Activated T-helper 1 cell treated with anti-CD3 and anti-CD28 coated beads, Interleukin-12 subunit alpha, Interleukin-12 subunit beta, Interleukin-2, Interleukin-4 antibody, amounts not matched to agents 30 ng/mL and 10 ng/mL and 1 ng/mL, durations not matched to agents 14 hours and 24 hours and 36 hours (primary cell): ENCODE data around the gene SAXO2. TPM values are rescaled to one million over a fixed set of nuclear protein-coding genes. Genes with fewer than 3 reads are reported as not detected.
"Not testable (repeated sequence)": the region's sequence is repeated elsewhere in the genome, so short reads cannot be mapped to it uniquely, and the experiment has no call there.

Experiments used
- DNase-seq: peaks from one replicate; pipeline ENCODE4 v3.0.0; 2021; ENCODE audit warnings: low spot score
- H3K27ac Mint-ChIP-seq: one replicate; pipeline ENCODE4 v1.8.0; 2021; ENCODE audit warnings: mild to moderate bottlenecking, mixed read lengths
- H3K27me3 Mint-ChIP-seq: one replicate; pipeline ENCODE4 v1.8.0; 2022; ENCODE audit warnings: mild to moderate bottlenecking, moderate library complexity, mixed read lengths; ENCODE audit not compliant: insufficient read depth
- H3K36me3 Mint-ChIP-seq: one replicate; pipeline ENCODE4 v1.8.0; 2021; ENCODE audit warnings: low read depth, mixed read lengths
- H3K4me1 Mint-ChIP-seq: one replicate; pipeline ENCODE4 v1.8.0; 2021; ENCODE audit warnings: low read depth, mixed read lengths
- H3K4me3 Mint-ChIP-seq: one replicate; pipeline ENCODE4 v1.8.0; 2021; ENCODE audit warnings: mild to moderate bottlenecking, moderate library complexity, mixed read lengths
- H3K9me3 Mint-ChIP-seq: one replicate; pipeline ENCODE4 v1.8.0; 2021; ENCODE audit warnings: mixed read lengths
- intact Hi-C: fragments of 100-400 bp; cut with micrococcal nuclease; formaldehyde crosslinking; loops from one replicate; pipeline ENCODE4 v1.15.1; 2024
- total RNA-seq: library from RNA; stranded (reverse); gene quantifications from 2 replicates; pipeline ENCODE4 v1.2.3, GENCODE V29; 2022

The SAXO2 gene
- total RNA-seq, 1 donor from 2014 or later = 0.57 TPM

GRCh38 chr15:82311321-82311720, 48.7 kb downstream of the SAXO2 start:
- H3K4me1 Mint-ChIP-seq, H3K27ac Mint-ChIP-seq, H3K27me3 Mint-ChIP-seq, DNase-seq, H3K36me3 Mint-ChIP-seq, H3K9me3 Mint-ChIP-seq, intact Hi-C loops, H3K4me3 Mint-ChIP-seq: not testable (repeated sequence)

GRCh38 chr15:82312586-82313349, 50.1 kb downstream of the SAXO2 start:
- H3K27me3 Mint-ChIP-seq = peaks cover 9% of the 10 kb centered on the region
- H3K4me1 Mint-ChIP-seq = no peaks in the 10 kb centered on the region
- intact Hi-C loops = no loop called here
- H3K36me3 Mint-ChIP-seq = no peaks in the 10 kb centered on the region
- no peak for DNase-seq
- H3K4me3 Mint-ChIP-seq = no peak overlapping the region
- H3K9me3 Mint-ChIP-seq = no peaks in the 10 kb centered on the region
- no peak overlapping the region for H3K27ac Mint-ChIP-seq

DNA sequence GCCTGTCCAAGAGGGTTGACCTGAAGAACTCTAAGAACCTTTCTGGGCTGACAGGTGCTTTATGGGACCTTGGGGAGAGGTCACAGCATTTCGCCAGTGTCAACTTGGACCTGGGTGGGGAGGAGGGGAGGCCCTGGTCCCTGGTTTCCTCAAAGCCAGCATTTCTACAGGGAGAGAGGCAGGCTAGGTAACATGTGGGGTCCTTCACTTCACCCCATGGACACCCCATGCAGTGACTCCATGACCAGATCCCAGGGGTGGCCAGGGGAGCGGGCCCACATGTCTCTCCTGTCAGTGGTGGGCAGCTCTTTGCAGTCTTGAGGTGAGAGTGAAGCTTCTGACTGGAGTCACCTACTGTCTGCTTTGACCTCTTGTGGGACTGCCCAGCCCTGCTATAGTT, 50.8 kb downstream of the SAXO2 start:
- intact Hi-C loops = no loop called here
- H3K4me3 Mint-ChIP-seq = no peak overlapping the region
- H3K36me3 Mint-ChIP-seq = no peaks in the 10 kb centered on the region
- H3K27me3 Mint-ChIP-seq = peaks cover 9% of the 10 kb centered on the region
- no peaks in the 10 kb centered on the region for H3K9me3 Mint-ChIP-seq
- no peaks in the 10 kb centered on the region for H3K4me1 Mint-ChIP-seq
- H3K27ac Mint-ChIP-seq = no peak overlapping the region
- DNase-seq = no peak

- H3K4me1 Mint-ChIP-seq, H3K9me3 Mint-ChIP-seq, H3K27me3 Mint-ChIP-seq, H3K36me3 Mint-ChIP-seq, H3K4me3 Mint-ChIP-seq, intact Hi-C loops, H3K27ac Mint-ChIP-seq, DNase-seq: not testable (repeated sequence)
These were observed 51.5 kb downstream of the SAXO2 start for GRCh38 chr15:82313951-82314768.

- Mint-ChIP-seq H3K36me3 (no peaks in the 10 kb centered on the region), H3K4me1 (no peaks in the 10 kb centered on the region), H3K9me3 (no peaks in the 10 kb centered on the region), H3K4me3 (no peak overlapping the region), H3K27ac (no peak overlapping the region), H3K27me3 (peaks cover 9% of the 10 kb centered on the region)
- no peak for DNase-seq
- intact Hi-C loops = no loop called here
These were observed 52.3 kb downstream of the SAXO2 start for GRCh38 chr15:82314769-82315518.

- Mint-ChIP-seq H3K4me1 (no peaks in the 10 kb centered on the region), H3K27ac (no peak overlapping the region), H3K4me3 (no peak overlapping the region), H3K9me3 (no peaks in the 10 kb centered on the region), H3K36me3 (no peaks in the 10 kb centered on the region), H3K27me3 (peaks cover 6% of the 10 kb centered on the region)
- DNase-seq = no peak
- intact Hi-C loops = no loop called here
These were observed 53.1 kb downstream of the SAXO2 start for GRCh38 chr15:82315519-82316246.

DNA sequence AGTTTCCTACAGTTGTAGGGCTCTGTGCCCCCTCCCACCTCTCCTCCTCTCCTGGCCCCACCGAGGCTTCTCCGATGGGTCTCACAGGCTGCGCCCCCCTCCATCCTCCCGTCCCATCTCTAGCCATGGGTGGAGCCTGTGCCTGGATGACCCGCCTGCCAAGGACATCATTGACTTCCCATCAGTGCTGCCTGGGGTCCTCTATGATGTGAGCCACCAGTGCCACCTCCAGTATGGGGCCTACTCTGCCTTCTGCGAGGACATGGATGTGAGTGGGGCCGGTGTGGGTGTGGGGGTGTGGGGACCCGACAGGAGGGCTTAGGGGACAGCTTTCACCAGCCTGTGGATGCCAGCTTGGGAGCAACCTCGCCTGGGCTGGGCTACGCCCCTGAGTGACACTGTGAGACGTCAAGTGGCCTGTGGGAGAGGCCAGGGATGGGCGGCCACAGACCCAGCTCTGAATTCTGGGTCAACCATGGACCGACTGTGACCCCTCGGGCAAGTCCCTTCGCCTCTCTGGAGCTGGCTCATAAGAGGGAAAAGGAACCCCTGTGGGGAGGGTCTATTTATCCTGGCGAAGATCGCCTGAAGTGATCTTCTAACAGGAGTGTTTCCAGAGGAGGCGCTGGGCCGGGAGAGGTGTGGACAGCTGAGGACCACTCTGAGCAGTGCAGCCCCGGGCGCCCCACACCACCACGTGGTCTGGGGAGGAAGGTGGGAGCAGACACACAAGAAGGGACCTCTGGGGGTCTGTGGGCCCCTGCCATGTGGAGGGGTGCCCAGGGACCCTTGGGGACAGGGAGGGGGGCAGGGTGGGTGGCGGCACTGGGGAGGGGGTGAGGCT, 53.9 kb downstream of the SAXO2 start:
- H3K4me1 Mint-ChIP-seq, DNase-seq, H3K4me3 Mint-ChIP-seq, intact Hi-C loops, H3K9me3 Mint-ChIP-seq, H3K27ac Mint-ChIP-seq, H3K27me3 Mint-ChIP-seq, H3K36me3 Mint-ChIP-seq: not testable (repeated sequence)

DNA sequence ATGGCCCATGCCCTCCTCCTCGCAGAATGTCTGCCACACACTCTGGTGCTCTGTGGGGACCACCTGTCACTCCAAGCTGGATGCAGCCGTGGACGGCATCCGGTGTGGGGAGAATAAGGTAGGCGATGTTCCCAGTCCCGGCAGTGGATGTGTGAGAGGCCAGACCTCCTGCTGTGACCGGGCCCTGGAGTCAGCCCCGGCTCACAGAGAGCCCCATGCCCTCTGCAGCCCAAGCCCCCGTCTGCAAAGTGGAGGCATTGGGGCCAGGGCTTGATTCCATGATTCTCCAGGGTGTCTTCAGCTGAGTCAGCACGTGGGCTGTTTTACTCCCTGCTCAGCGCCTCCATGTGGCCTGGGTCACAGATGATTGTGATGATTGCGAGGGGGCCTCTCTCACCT, 54.5 kb downstream of the SAXO2 start:
- no peaks in the 10 kb centered on the region for H3K4me1 Mint-ChIP-seq
- H3K36me3 Mint-ChIP-seq = no peaks in the 10 kb centered on the region
- H3K4me3 Mint-ChIP-seq = no peak overlapping the region
- no peaks in the 10 kb centered on the region for H3K9me3 Mint-ChIP-seq
- intact Hi-C loops = no loop called here
- no peak overlapping the region for H3K27ac Mint-ChIP-seq
- no peaks in the 10 kb centered on the region for H3K27me3 Mint-ChIP-seq
- no peak for DNase-seq

- H3K4me3 Mint-ChIP-seq, H3K27me3 Mint-ChIP-seq, DNase-seq, H3K27ac Mint-ChIP-seq, H3K9me3 Mint-ChIP-seq, H3K4me1 Mint-ChIP-seq, H3K36me3 Mint-ChIP-seq, intact Hi-C loops: not testable (repeated sequence)
These were observed 54.9 kb downstream of the SAXO2 start for GRCh38 chr15:82317516-82317915.

- intact Hi-C loops, H3K4me3 Mint-ChIP-seq, H3K27me3 Mint-ChIP-seq, H3K27ac Mint-ChIP-seq, DNase-seq, H3K36me3 Mint-ChIP-seq, H3K9me3 Mint-ChIP-seq, H3K4me1 Mint-ChIP-seq: not testable (repeated sequence)
These were observed 55.7 kb downstream of the SAXO2 start for GRCh38 chr15:82318281-82318680.

DNA sequence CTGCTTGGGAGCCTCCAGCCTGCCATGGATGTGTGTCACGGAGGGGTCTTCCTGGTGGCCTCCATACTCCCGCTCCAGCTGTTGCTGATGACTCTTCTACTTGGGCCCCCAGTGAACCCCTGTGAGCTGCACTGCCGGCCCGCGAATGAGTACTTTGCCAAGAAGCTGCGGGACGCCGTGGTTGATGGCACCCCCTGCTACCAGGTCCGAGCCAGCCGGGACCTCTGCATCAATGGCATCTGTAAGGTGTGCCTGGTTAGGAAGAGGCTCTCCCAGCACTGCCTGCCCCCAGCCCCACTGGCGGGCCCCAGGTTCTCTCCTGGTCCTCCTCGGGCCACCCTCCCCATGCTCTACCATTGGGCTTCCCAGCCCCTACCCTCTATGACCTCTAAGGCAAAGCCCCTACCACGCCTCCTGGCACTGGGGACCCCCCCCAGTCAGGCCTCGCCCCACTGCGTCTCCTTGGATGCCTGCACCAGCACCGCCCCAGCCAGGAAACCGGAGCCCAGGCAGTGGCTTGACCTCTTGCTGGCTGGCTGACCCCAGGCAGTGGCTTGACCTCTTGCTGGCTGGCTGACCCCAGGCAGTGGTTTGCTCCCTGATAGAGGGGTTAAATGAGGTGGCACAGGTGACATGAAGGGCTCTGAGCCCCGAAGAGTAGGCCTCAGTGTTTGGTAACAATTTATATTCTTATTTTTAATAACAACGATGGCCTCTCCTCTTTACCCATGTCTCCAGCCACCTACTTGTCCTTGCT, 57.1 kb downstream of the SAXO2 start:
- H3K27ac Mint-ChIP-seq, H3K27me3 Mint-ChIP-seq, H3K36me3 Mint-ChIP-seq, H3K9me3 Mint-ChIP-seq, H3K4me3 Mint-ChIP-seq, DNase-seq, H3K4me1 Mint-ChIP-seq, intact Hi-C loops: not testable (repeated sequence)
